Measurements from ENCODE around the gene PDE6A. TPM values are rescaled to one million over a fixed set of nuclear protein-coding genes. Genes with fewer than 3 reads are reported as not detected.

The PDE6A gene
- total RNA-seq, 1 donor from 2014 or later, result 0.35 TPM

- DNase-seq (ENCODE audit: low read depth), result no peak
Measured at GRCh38 chr5:149820536-149821510, 123.8 kb downstream of the PDE6A start.

GRCh38 chr5:149820012-149820411 is 124.6 kb downstream of the PDE6A start:
- DNase-seq (ENCODE audit: low read depth), result no peak

- no peak for DNase-seq (ENCODE audit: low read depth)
Measured at GRCh38 chr5:149818116-149818515, 126.5 kb downstream of the PDE6A start.

- DNase-seq (ENCODE audit: low read depth), result no peak
Measured at GRCh38 chr5:149817539-149818060, 127.0 kb downstream of the PDE6A start.

GRCh38 chr5:149816661-149817060 is 127.9 kb downstream of the PDE6A start:
- no peak for DNase-seq (ENCODE audit: low read depth)

GRCh38 chr5:149811453-149811852 is 133.1 kb downstream of the PDE6A start:
- DNase-seq (ENCODE audit: low read depth), result no peak

- DNase-seq (ENCODE audit: low read depth), result no peak
Measured at GRCh38 chr5:149810856-149811255, 133.7 kb downstream of the PDE6A start.

- DNase-seq (ENCODE audit: low read depth), result no peak
Measured at GRCh38 chr5:149809931-149810691, 134.5 kb downstream of the PDE6A start.

- DNase-seq (ENCODE audit: low read depth), result peak; percentile 90
Measured at GRCh38 chr5:149808264-149808982, 136.2 kb downstream of the PDE6A start.

Other genes starting within 250 kb of the PDE6A start
- gene PPARGC1B, start 214.5 kb downstream of the PDE6A start, total RNA-seq, result 1.8 and 2.5 TPM in 2 replicates
- gene SLC26A2, start 16.0 kb upstream of the PDE6A start, total RNA-seq, result 14.2 and 16.9 TPM in 2 replicates
- gene TIGD6, start 55.9 kb upstream of the PDE6A start, total RNA-seq, result 5.0 and 6.7 TPM in 2 replicates
- 43.3 and 48.1 TPM in 2 replicates for gene HMGXB3, start 55.9 kb upstream of the PDE6A start, total RNA-seq
- gene CSF1R, start 141.8 kb upstream of the PDE6A start, total RNA-seq, result not detected in 2 replicates
- gene PDGFRB, start 211.1 kb upstream of the PDE6A start, total RNA-seq, result 26.1 and 34.0 TPM in 2 replicates
- 0.36 TPM in 1 of 2 replicates, not detected in the other for gene CDX1, start 222.0 kb upstream of the PDE6A start, total RNA-seq
- 0.10 TPM in 1 of 2 replicates, not detected in the other for gene SLC6A7, start 245.3 kb upstream of the PDE6A start, total RNA-seq

Measured in myocyte (in vitro differentiated cells).